ENCODE measurements around the gene TMEM128. TPM values are rescaled to one million over a fixed set of nuclear protein-coding genes. Genes with fewer than 3 reads are reported as not detected.

TMEM128 gene, protein sequence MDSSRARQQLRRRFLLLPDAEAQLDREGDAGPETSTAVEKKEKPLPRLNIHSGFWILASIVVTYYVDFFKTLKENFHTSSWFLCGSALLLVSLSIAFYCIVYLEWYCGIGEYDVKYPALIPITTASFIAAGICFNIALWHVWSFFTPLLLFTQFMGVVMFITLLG
- 9.7 to 12.2 TPM (median 11.7 TPM) in 5 replicates for total RNA-seq (2022; extraction: Qiagen RNA extraction)

DNA sequence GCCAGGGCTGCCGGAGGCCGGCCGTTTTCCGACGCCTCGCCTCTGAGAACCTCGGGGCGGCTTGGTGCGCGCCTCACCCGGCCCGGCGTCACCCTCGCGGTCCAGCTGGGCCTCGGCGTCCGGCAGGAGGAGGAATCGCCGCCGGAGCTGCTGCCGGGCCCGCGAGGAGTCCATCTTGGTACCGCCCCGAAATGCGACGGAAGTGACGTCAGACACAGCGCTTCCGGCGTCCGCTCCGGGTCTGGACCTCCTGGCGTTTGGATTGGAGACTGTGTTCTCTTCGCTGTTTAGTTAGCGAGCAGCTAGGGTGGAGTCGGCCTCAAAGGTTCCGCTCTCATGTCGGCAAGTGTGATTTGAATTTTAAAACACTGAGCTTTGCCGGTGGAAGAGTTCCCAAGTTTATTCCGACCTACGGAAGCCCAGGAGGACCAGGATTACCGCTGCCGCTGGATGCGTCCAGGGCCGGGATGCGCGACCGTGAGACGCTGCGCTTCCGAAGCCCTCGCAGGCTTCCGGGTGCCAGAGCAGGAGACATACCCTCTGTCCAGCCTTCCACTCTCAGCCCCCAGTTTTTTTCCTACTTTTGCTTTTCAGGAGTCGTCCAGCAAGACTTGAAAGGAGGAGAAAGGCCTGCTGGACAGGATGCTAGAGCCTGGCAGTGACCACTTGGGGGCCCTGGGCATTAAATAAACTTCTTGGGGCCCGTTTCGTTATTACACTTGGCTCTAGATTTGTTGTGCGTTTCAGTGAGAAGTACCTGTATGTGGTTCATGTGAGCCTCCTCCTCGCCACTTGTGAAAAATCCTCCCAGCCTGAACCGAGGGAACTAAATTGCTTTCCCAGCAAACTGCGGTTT lies at the start of gene TMEM128:
TMEM128 (minus strand) TSS at position 195 of the 856 bp plus-strand sequence; CDS start at position 174, 21 bp downstream.

DNA sequence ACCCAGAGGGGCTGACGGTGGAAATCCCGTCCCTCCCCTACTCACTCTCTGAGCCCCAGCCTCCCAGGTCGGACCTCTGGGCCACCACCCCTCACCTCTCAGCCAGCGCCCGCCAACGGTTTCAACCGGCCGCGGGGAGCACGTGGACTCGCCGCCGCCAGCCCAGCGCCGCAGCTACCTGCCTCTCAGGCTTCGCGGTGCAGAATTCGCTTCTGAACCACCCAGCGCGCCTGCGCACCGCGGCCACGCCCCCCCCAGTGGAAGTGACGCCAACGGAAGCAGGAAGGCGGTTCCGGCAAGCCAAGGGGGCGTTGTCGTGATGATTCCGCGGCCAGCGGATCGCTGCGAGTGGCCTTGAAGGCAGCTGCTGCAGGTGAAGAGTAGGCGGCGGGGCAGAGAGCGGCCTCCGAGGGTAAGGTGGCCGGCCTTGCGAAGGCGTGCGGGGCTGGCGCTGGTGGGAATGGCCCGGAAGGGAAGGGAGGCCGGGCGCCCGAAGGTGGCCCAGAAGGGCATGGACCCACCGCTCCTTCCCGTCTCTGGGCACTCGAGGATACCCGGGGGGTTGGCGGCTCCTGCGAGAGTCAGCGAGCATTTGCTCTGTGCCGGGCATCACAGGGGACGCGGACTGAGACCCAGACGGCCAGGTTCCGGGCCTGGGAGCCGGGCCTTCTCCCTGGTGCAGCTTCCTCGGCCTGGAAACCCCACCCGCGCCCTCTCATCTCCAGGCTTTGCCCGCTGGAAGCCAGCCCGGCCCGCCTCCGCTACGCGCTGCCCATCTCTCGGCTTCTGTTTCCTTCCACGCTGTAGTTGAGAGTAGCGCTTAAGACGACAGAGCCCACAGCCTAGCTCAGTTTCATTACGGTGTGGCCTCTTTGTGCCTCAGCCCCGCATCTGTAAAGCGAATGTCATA lies 42.2 kb upstream of the TMEM128 start, which contains the start of the genes LYAR and ZBTB49:
LYAR (minus strand) TSS at position 214 of the 910 bp plus-strand sequence. CDS start 6,412 bp downstream, outside the sequence.
ZBTB49 (plus strand) TSS at position 311 of the 910 bp plus-strand sequence. CDS start 9,695 bp downstream, outside the sequence.

DNA sequence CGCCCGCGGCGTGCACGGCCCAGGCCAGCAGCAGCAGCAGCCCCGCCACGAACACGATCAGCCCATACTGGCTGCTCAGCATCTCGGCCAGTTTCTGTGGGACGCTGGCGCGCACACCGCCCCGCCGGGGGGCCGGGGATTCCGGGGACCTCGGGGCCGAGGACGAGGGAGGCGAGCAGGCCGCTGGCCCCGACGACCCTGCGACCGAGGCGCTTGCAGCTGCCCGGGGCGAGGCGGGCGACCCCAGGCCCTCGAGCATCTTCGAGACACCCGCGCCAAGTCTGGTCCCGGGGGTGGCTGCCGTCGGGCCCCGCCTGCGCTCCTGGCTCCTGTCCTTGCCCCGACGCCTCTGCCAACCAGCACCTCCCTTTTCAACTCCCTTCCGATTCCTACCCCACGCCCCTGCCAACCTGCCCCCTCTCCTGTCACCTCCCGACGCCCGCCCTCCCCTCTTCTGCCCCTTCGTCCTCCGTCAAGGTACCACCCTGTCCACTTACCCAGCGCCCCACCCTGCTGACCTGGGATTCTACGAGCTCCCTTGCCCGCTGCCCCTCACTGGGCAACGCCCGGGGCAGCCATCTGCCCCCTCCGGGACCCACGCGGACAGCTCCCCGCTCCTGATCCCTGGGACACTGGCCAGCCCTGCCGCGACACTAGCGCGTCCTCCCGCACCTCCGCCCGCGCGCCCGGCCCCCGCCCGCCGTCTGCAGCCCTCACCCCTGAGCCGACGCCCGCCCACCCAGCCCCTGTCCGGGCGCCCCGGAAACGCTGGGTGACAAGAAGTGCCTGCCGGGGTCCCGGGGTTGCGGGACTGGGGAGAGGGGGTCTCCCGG lies 21.2 kb downstream of the TMEM128 start, which contains the start of gene OTOP1:
OTOP1 (minus strand) TSS at position 324 of the 833 bp plus-strand sequence; CDS start at position 259, 65 bp downstream.

Other genes starting within 250 kb of the TMEM128 start
- gene OTOP1, start 21.3 kb downstream of the TMEM128 start, total RNA-seq (2022; extraction: Qiagen RNA extraction): not detected in 5 replicates
- 26.5 to 36.7 TPM (median 27.4 TPM) in 5 replicates for gene LYAR, start 41.9 kb upstream of the TMEM128 start, total RNA-seq (2022; extraction: Qiagen RNA extraction)
- 2.4 to 2.9 TPM (median 2.6 TPM) in 5 replicates for gene ZBTB49, start 42.0 kb upstream of the TMEM128 start, total RNA-seq (2022; extraction: Qiagen RNA extraction)
- gene NSG1, start 138.9 kb upstream of the TMEM128 start, total RNA-seq (2022; extraction: Qiagen RNA extraction): 1.7 to 2.5 TPM (median 2.2 TPM) in 5 replicates